ENCODE results near the gene ARPC2. TPM values are rescaled to one million over a fixed set of nuclear protein-coding genes. Genes with fewer than 3 reads are reported as not detected.

The ARPC2 gene
- total RNA-seq, 1 donor from 2014 or later: 464 TPM

DNA sequence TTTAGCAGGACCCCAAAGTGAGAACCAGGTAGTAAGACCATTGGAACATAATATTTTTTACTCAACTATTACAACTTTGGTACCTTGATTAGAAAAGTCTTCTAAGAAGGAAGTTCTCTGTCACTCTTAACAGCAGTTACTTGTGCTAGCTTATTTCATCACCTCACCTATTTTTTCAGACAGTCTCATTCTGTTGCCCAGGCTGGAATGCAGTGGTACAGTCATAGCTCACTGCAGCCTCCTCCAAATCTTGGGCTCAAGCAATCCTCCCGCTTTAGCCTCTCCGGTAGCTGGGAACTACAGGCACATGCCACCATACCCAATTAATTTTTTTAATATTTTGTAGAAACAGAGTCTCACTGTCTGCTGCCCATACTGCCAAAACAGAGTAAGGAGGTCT, 18.0 kb downstream of the ARPC2 start:
- DNase-seq (ENCODE audit: low read depth): no peak
- Histone ChIP-seq H3K27me3 (ENCODE audit: control insufficient read depth, insufficient read depth, low read length) (no peaks in the 10 kb centered on the region), H3K4me3 (ENCODE audit: low read depth, low read length) (no peak overlapping the region), H3K36me3 (ENCODE audit: control insufficient read depth, insufficient read depth, low read length) (no peaks in the 10 kb centered on the region)
- TF ChIP-seq, protein P1, sequence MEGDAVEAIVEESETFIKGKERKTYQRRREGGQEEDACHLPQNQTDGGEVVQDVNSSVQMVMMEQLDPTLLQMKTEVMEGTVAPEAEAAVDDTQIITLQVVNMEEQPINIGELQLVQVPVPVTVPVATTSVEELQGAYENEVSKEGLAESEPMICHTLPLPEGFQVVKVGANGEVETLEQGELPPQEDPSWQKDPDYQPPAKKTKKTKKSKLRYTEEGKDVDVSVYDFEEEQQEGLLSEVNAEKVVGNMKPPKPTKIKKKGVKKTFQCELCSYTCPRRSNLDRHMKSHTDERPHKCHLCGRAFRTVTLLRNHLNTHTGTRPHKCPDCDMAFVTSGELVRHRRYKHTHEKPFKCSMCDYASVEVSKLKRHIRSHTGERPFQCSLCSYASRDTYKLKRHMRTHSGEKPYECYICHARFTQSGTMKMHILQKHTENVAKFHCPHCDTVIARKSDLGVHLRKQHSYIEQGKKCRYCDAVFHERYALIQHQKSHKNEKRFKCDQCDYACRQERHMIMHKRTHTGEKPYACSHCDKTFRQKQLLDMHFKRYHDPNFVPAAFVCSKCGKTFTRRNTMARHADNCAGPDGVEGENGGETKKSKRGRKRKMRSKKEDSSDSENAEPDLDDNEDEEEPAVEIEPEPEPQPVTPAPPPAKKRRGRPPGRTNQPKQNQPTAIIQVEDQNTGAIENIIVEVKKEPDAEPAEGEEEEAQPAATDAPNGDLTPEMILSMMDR (IDR thresholded peaks at IDR 0.05; ENCODE audit: insufficient read depth, low read length, poor library complexity, severe bottlenecking): no peak

DNA sequence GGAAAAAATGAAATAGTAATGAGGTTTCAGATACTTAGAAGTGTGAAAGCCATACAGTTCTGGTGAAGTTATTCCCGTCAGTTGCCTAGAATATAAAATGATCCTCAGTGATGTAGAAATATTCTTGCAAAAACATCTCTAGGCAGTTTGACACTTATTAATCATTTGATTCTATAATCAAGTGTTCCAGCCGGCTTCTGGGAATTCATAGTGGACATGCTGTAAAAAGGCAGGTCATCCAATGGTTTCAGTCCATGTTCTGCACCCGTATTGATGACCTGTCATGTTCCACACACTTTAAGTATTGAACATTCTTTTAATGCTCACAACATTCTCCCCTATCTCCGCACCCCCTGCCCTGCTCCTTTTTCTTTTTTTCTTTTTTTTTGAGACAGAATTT, 19.8 kb downstream of the ARPC2 start:
- DNase-seq (ENCODE audit: low read depth): no peak
- Histone ChIP-seq H3K4me3 (ENCODE audit: low read depth, low read length) (no peak overlapping the region), H3K36me3 (ENCODE audit: control insufficient read depth, insufficient read depth, low read length) (no peaks in the 10 kb centered on the region), H3K27me3 (ENCODE audit: control insufficient read depth, insufficient read depth, low read length) (no peaks in the 10 kb centered on the region)
- TF ChIP-seq, protein P1 (IDR thresholded peaks at IDR 0.05; ENCODE audit: insufficient read depth, low read length, poor library complexity, severe bottlenecking): no peak

DNA sequence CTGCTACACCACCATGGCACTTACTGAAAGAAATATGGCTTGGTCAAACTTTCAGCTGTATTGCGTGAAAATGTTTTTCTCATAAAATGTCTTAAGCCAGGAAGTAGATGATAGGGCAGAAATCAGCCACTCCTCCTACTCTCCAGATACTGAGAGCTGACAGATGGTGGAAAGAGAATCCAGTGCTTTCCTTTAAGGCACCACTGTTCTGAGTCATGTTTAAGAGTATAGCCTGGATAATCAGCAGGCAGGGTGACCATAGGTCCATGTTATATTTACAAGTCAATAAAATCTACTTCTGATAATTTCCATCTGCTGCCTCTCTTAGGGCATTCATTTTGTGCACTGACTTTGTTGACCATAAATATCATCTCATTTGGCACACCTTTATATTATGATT, 21.9 kb downstream of the ARPC2 start:
- TF ChIP-seq, protein P1 (IDR thresholded peaks at IDR 0.05; ENCODE audit: insufficient read depth, low read length, poor library complexity, severe bottlenecking): no peak
- Histone ChIP-seq H3K27me3 (ENCODE audit: control insufficient read depth, insufficient read depth, low read length) (no peaks in the 10 kb centered on the region), H3K4me3 (ENCODE audit: low read depth, low read length) (no peak overlapping the region), H3K36me3 (ENCODE audit: control insufficient read depth, insufficient read depth, low read length) (no peaks in the 10 kb centered on the region)
- no peak for DNase-seq (ENCODE audit: low read depth)

DNA sequence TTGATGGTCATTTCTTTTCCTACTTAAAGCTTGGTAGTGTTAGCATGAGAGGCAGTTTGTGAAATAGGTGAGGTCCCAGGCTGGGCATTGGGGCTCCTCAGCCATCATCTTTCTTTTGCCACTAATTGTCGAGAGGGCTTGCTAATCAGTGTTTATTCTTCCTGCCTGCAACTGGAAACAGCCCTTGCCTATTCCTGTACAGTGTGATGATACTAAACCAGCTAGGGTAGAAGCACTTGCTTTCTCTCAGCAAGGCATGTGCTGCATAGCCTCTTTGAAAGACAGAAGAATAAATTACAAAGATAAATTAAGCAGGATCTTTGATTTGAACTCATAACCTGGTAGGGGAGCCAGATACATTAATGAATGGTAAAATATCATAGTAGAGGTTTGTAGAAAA, 27.2 kb downstream of the ARPC2 start:
- Histone ChIP-seq H3K4me3 (ENCODE audit: low read depth, low read length) (no peak overlapping the region), H3K36me3 (ENCODE audit: control insufficient read depth, insufficient read depth, low read length) (peaks cover 4% of the 10 kb centered on the region), H3K27me3 (ENCODE audit: control insufficient read depth, insufficient read depth, low read length) (no peaks in the 10 kb centered on the region)
- TF ChIP-seq, protein P1 (IDR thresholded peaks at IDR 0.05; ENCODE audit: insufficient read depth, low read length, poor library complexity, severe bottlenecking): no peak
- DNase-seq (ENCODE audit: low read depth): no peak

DNA sequence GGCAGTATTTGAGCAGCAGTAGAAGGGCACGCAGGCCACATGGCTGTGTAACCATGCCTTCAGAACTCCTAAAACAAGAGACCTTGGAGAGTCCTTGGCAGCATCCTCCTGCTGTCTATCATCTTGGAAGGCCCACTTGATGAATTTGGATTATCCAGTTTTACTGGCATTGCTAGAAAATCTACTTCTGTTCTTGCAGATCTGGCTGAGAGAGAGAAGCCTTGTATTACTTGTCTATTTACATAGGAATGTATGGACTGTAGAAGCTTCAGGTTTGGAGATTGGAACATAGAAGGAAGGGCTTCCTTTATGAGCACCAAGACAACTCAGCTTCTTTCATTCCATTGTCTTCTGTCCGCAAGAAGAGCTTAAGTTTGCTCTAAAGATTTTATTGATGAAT, 27.7 kb downstream of the ARPC2 start:
- TF ChIP-seq, protein P1 (IDR thresholded peaks at IDR 0.05; ENCODE audit: insufficient read depth, low read length, poor library complexity, severe bottlenecking): no peak
- H3K27me3 ChIP-seq (ENCODE audit: control insufficient read depth, insufficient read depth, low read length): no peaks in the 10 kb centered on the region
- no peak overlapping the region for H3K4me3 ChIP-seq (ENCODE audit: low read depth, low read length)
- no peak for DNase-seq (ENCODE audit: low read depth)
- peaks cover 4% of the 10 kb centered on the region for H3K36me3 ChIP-seq (ENCODE audit: control insufficient read depth, insufficient read depth, low read length)

DNA sequence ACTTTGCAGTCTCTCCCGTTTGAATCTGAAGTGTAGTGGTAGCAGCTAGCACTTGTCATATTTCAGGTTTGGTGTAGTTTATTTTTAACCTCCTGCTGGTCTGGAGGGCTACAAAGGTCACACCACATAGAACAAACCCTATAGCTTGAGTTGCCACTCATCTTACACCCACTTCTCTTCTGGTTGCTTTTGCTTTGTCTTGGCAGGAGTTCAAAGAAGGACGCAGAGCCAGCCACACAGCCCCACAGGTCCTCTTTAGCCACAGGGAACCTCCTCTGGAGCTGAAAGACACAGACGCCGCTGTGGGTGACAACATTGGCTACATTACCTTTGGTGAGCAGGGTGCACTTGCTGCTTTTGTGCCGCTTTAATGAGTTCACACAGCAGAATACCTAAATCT, 28.2 kb downstream of the ARPC2 start:
- TF ChIP-seq, protein P1 (IDR thresholded peaks at IDR 0.05; ENCODE audit: insufficient read depth, low read length, poor library complexity, severe bottlenecking): no peak
- no peak for DNase-seq (ENCODE audit: low read depth)
- no peak overlapping the region for H3K4me3 ChIP-seq (ENCODE audit: low read depth, low read length)
- no peaks in the 10 kb centered on the region for H3K27me3 ChIP-seq (ENCODE audit: control insufficient read depth, insufficient read depth, low read length)
- peaks cover 4% of the 10 kb centered on the region for H3K36me3 ChIP-seq (ENCODE audit: control insufficient read depth, insufficient read depth, low read length)
